MM.1S (cell line): ENCODE results near the gene WDR81.
"Not testable (repeated sequence)": the region's sequence is repeated elsewhere in the genome, so short reads cannot be mapped to it uniquely, and the experiment has no call there.

Experiments
- DNase-seq: peaks from one replicate; pipeline ENCODE4 v3.0.0-alpha.2; 2015
- H2AFZ ChIP-seq: fragments of 300-600 bp; sonication (generic); 2 replicates; pipeline ENCODE4 v1.6.0; 2016; ENCODE audit warnings: antibody characterized with exemption, low read length
- H3F3A ChIP-seq: fragments of 300-600 bp; sonication (generic); 2 replicates; pipeline ENCODE4 v1.6.1; 2016; ENCODE audit warnings: mild to moderate bottlenecking, antibody characterized with exemption, low read length, moderate library complexity, mixed read lengths; ENCODE audit not compliant: insufficient read depth
- H3K27ac ChIP-seq: fragments of 300-600 bp; sonication (generic); 2 replicates; pipeline ENCODE4 v1.5.1; 2016; ENCODE audit warnings: mild to moderate bottlenecking, low read length
- H3K27me3 ChIP-seq: fragments of 300-600 bp; sonication (generic); replicated peaks from 2 replicates; pipeline ENCODE4 v1.6.0; 2016; ENCODE audit warnings: low read length; ENCODE audit not compliant: insufficient read depth
- H3K36me3 ChIP-seq: fragments of 300-600 bp; sonication (generic); replicated peaks from 2 replicates; pipeline ENCODE4 v1.6.1; 2016; ENCODE audit warnings: mild to moderate bottlenecking, low read length, mixed read lengths; ENCODE audit not compliant: insufficient read depth
- H3K4me1 ChIP-seq: fragments of 300-600 bp; sonication (generic); 2 replicates; pipeline ENCODE4 v1.6.1; 2016; ENCODE audit warnings: low read length, mixed read lengths
- H3K4me2 ChIP-seq: fragments of 300-600 bp; sonication (generic); 2 replicates; pipeline ENCODE4 v1.6.0; 2016; ENCODE audit warnings: low read depth, low read length
- H3K4me3 ChIP-seq: fragments of 300-600 bp; sonication (generic); 2 replicates; pipeline ENCODE4 v1.5.1; 2016; ENCODE audit warnings: low read length, mixed read lengths
- H3K79me2 ChIP-seq: fragments of 300-600 bp; sonication (generic); 2 replicates; pipeline ENCODE4 v1.6.1; 2016; ENCODE audit warnings: mixed run types, low read length, mixed read lengths
- H3K9ac ChIP-seq: fragments of 300-600 bp; sonication (generic); 2 replicates; pipeline ENCODE4 v1.6.1; 2016; ENCODE audit warnings: low read length, mixed read lengths
- H3K9me2 ChIP-seq: fragments of 300-600 bp; sonication (generic); replicated peaks from 2 replicates; pipeline ENCODE4 v1.6.1; 2016; ENCODE audit warnings: mild to moderate bottlenecking, low read length, mixed read lengths; ENCODE audit not compliant: insufficient read depth
- H3K9me3 ChIP-seq: fragments of 300-600 bp; sonication (generic); replicated peaks from 2 replicates; pipeline ENCODE4 v1.6.1; 2016; ENCODE audit warnings: mild to moderate bottlenecking, low read length, mixed read lengths; ENCODE audit not compliant: insufficient read depth
- H4K20me1 ChIP-seq: fragments of 300-600 bp; sonication (generic); 2 replicates; pipeline ENCODE4 v1.6.1; 2016; ENCODE audit warnings: mild to moderate bottlenecking, low read length, moderate library complexity, mixed read lengths; ENCODE audit not compliant: insufficient read depth
- EZH2 ChIP-seq: fragments of 300-600 bp; sonication (generic); optimal IDR thresholded peaks from 2 replicates; pipeline ENCODE3; 2017; ENCODE audit warnings: low read depth, mild to moderate bottlenecking, antibody characterized with exemption, low read length, mixed read lengths
- EZH2phosphoT487 ChIP-seq: fragments of 300-600 bp; sonication (generic); IDR thresholded peaks from 2 replicates; pipeline ENCODE4 v1.6.1; 2018; ENCODE audit warnings: antibody characterized with exemption, low read length
- TF ChIP-seq, protein P1 (sequence below): fragments of 300-600 bp; sonication (generic); IDR thresholded peaks from 2 replicates; pipeline ENCODE4 v1.5.1; 2016; ENCODE audit warnings: antibody characterized with exemption, low read length, mixed read lengths

The WDR81 gene

DNA sequence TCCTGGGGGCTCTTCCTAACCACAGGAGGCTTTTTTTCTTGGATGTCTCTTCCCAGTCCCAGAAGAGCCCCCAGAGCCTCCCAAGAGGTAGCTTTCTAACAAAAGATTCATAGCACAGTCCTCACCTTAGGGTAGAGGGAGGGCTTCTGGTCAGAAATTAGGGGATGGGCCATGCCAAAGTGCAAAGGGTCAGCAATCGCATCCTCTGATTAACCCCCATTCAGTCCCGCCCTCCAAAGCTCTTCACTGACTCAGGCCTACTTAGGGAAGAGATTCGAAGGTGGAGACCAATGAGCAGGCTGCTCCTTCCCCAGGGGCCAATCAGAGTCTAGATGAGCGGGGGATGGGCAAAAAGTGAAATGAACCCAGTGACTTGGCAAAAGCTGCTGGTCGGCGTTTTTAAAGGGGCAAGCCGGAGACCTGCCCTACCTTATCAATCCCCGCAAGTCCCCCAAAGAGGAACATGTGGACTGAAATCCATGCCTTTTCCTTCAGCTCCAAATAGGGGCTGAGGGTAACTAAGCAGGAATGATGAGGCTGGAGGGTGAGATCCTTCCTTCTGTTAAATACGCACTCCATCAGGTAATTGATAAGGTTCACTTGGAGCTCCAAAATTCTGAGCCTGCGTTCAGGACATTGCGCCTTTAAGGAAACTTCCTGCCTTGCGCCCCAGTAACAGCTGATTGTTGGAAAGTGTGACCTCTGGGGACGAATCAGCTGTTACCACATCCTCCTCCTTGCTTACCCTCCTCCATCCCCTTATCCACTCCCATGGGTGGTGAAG lies 7.4 kb upstream of the WDR81 start:
- H2AFZ ChIP-seq, result peak overlapping the region; percentile 50
- peak overlapping the region; percentile 93 for H3K27ac ChIP-seq
- TF ChIP-seq EZH2phosphoT487, result no peak
- TF ChIP-seq EZH2, result no peak
- TF ChIP-seq, protein P1, sequence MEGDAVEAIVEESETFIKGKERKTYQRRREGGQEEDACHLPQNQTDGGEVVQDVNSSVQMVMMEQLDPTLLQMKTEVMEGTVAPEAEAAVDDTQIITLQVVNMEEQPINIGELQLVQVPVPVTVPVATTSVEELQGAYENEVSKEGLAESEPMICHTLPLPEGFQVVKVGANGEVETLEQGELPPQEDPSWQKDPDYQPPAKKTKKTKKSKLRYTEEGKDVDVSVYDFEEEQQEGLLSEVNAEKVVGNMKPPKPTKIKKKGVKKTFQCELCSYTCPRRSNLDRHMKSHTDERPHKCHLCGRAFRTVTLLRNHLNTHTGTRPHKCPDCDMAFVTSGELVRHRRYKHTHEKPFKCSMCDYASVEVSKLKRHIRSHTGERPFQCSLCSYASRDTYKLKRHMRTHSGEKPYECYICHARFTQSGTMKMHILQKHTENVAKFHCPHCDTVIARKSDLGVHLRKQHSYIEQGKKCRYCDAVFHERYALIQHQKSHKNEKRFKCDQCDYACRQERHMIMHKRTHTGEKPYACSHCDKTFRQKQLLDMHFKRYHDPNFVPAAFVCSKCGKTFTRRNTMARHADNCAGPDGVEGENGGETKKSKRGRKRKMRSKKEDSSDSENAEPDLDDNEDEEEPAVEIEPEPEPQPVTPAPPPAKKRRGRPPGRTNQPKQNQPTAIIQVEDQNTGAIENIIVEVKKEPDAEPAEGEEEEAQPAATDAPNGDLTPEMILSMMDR, result no peak
- DNase-seq, result peak; percentile 99
- no peaks in the 10 kb centered on the region for H3K9me3 ChIP-seq
- no peaks in the 10 kb centered on the region for H3K27me3 ChIP-seq
- no peaks in the 10 kb centered on the region for H3K36me3 ChIP-seq
- no peaks in the 10 kb centered on the region for H4K20me1 ChIP-seq
- H3K79me2 ChIP-seq, result peaks cover 7% of the 10 kb centered on the region; the same call in 1 of the 2 replicates
- peak overlapping the region; percentile 92 for H3K4me2 ChIP-seq
- H3K9ac ChIP-seq, result peak overlapping the region; percentile 91
- no peaks in the 10 kb centered on the region; the same call in 1 of the 2 replicates for H3K4me1 ChIP-seq
- peaks cover 4% of the 10 kb centered on the region for H3F3A ChIP-seq
- H3K4me3 ChIP-seq, result peak overlapping the region; percentile 78
- H3K9me2 ChIP-seq, result no peaks in the 10 kb centered on the region

DNA sequence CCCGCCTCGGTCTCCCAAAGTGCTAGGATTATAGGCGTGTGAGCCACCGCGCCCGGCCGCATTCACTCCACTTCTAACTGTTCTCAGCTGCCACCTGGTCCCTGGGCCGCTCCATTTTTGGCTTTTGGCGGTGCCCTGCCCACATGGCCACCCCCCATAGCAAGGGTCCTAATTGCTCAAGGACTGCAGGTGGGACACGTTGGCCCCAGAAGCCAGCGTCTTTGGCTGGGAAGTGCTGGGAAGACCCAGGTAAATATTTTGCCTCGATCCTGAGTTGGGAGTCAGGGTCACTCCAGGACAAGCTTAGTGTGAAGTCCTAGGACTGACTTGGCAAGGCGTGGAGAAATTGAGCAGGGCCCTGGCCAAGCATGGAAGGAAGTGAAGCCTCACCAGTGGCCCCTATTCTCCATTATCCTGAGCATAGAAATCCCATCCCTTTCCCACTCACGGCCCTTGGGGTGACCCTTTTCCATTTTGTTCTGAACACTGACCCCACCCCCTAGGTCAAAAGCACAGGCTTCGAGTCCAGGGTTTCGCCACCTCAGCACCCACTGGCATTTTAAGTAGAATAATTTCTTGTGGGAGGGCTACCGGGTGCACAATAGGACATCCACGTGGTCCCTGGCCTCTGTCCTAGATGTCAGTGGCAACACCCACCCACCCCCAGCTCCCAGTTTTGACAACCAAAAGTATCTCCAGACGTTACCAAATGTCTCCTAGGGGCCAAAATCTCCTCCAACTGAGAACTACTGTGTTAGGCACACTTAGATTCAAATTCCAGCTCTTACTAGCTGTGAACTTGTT lies 5.9 kb upstream of the WDR81 start:
- Histone ChIP-seq H3K9me2 (no peaks in the 10 kb centered on the region), H3K9ac (no peak overlapping the region), H3K79me2 (peaks cover 7% of the 10 kb centered on the region; the same call in 1 of the 2 replicates), H3F3A (peaks cover 6% of the 10 kb centered on the region), H3K4me1 (peaks cover 4% of the 10 kb centered on the region), H4K20me1 (no peaks in the 10 kb centered on the region), H3K27ac (no peak overlapping the region), H2AFZ (no peak overlapping the region), H3K9me3 (no peaks in the 10 kb centered on the region), H3K36me3 (no peaks in the 10 kb centered on the region), H3K27me3 (no peaks in the 10 kb centered on the region), H3K4me3 (no peak overlapping the region), H3K4me2 (peak overlapping the region; percentile 92; the same call in 1 of the 2 replicates)
- TF ChIP-seq, protein P1, result no peak
- no peak for TF ChIP-seq EZH2
- no peak for TF ChIP-seq EZH2phosphoT487
- DNase-seq, result no peak

DNA sequence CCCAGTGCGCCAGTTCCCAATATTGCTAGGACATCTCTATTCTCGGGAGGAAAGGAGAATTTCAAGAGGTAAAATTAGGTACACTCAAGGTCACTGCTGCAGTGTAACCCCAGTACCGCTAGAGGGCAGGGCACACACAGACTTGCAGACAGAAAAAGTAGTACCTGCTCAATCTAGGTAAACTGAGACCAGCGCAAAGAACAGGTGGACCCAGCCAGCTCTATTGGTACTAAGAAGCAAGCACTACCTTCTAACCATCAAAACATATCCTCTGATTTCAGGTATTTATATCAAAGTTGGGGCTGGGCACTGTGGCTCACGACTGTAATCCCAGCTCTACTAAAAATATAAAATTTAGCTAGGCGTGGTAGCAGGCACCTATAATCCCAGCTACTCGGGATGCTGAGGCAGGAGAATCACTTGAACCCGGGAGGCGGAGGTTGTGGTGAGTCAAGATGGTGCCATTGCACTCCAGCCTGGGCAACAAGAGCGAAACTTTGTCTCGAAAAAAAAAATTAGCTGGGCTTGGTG lies 3.6 kb upstream of the WDR81 start:
- peak overlapping the region; percentile 61; the same call in 1 of the 2 replicates for H3K4me2 ChIP-seq
- H4K20me1 ChIP-seq, result no peaks in the 10 kb centered on the region
- TF ChIP-seq EZH2phosphoT487 (no peak), EZH2 (no peak)
- TF ChIP-seq, protein P1, result peak; percentile 96
- no peak overlapping the region for H2AFZ ChIP-seq
- H3K9me2 ChIP-seq, result no peaks in the 10 kb centered on the region
- peak; percentile 63 for DNase-seq
- no peak overlapping the region for H3K9ac ChIP-seq
- H3K27ac ChIP-seq, result no peak overlapping the region
- peaks cover 15% of the 10 kb centered on the region for H3K79me2 ChIP-seq
- peaks cover 9% of the 10 kb centered on the region for H3F3A ChIP-seq
- H3K27me3 ChIP-seq, result no peaks in the 10 kb centered on the region
- H3K9me3 ChIP-seq, result no peaks in the 10 kb centered on the region
- H3K4me3 ChIP-seq, result peak overlapping the region; percentile 36; the same call in 1 of the 2 replicates
- H3K4me1 ChIP-seq, result peaks cover 17% of the 10 kb centered on the region
- H3K36me3 ChIP-seq, result no peaks in the 10 kb centered on the region

DNA sequence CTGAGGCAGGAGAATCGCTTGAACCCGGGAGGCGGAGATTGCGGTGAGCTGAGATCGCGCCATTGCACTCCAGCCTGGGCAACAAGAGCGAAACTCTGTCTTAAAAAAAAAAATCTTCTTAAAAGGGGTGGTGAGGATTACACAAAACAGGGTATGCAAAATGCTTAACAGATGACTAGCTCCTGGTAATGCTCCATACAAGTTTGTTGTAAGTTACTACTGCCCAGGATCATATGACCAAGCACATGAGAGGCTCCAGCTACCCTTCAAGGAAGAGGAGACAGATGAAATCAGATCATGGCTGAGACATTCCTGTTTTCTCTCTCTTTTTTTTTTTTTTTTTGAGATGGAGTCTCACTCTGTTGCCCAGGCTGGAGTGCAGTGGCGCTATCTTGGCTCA lies 2.5 kb upstream of the WDR81 start:
- not testable (repeated sequence) for H3F3A ChIP-seq, H3K4me2 ChIP-seq

More for the DNA sequence above, 2.5 kb upstream of the WDR81 start:
- DNase-seq, H3K9ac ChIP-seq, H3K27me3 ChIP-seq, H3K4me3 ChIP-seq, H3K9me2 ChIP-seq, H2AFZ ChIP-seq, H3K9me3 ChIP-seq, H3K36me3 ChIP-seq, H3K27ac ChIP-seq, H4K20me1 ChIP-seq: not testable (repeated sequence)
- peaks cover 17% of the 10 kb centered on the region for H3K4me1 ChIP-seq
- H3K79me2 ChIP-seq, result peaks cover 24% of the 10 kb centered on the region
